Lower leg skin (tissue), 4 donors: Measurements from ENCODE around the gene ENOX1. TPM values are rescaled to one million over a fixed set of nuclear protein-coding genes. Genes with fewer than 3 reads are reported as not detected.
"Not testable (repeated sequence)": the region's sequence is repeated elsewhere in the genome, so short reads cannot be mapped to it uniquely, and the experiment has no call there.

Experiments used
- DNase-seq, 2 donors: peaks; one replicate each; pipeline ENCODE4 v3.0.0-alpha.2; 2019; ENCODE audit warnings: low spot score in 2 of 2
- H3K4me3 ChIP-seq: fragments of 200-600 bp; sonication (generic); 2 replicates; pipeline ENCODE4 v1.5.1; 2017; ENCODE audit warnings: mild to moderate bottlenecking, low read depth; ENCODE audit not compliant: poor library complexity, severe bottlenecking
- POLR2A ChIP-seq, 2 donors: fragments of 450-650 bp; IDR thresholded peaks; one replicate each; pipeline ENCODE4 v1.6.1; 2016 to 2017; ENCODE audit warnings: antibody characterized with exemption in 2 of 2, mild to moderate bottlenecking in 1 of 2, moderate library complexity in 1 of 2
- WGBS, 2 donors: methylation state at CpG; one replicate each; pipeline ENCODE4 v1.1.5; 2018; 5-methylcytosine and 5-hydroxymethylcytosine counted together
- intact Hi-C: fragments of 100-400 bp; cut with DNase I; formaldehyde crosslinking; loops from one replicate; pipeline ENCODE4 v1.15.0; 2023; ENCODE audit warnings: low total_unique reads
- total RNA-seq, 4 donors: library from RNA; depleted of rRNA; stranded (reverse); fragments of >200 nt; gene quantifications; one replicate each; pipeline ENCODE4 v1.1.0, GENCODE V29; 2016
- TF ChIP-seq, protein P1 (sequence below), 3 donors: fragments of 450-650 bp; IDR thresholded peaks; one replicate each; pipeline ENCODE4 v1.5.1; 2016; ENCODE audit warnings: antibody characterized with exemption in 3 of 3, mild to moderate bottlenecking in 3 of 3, moderate library complexity in 2 of 3

Gene ENOX1
- total RNA-seq, 4 donors from 2014 or later = 0.11 to 0.52 (median 0.30) TPM

DNA sequence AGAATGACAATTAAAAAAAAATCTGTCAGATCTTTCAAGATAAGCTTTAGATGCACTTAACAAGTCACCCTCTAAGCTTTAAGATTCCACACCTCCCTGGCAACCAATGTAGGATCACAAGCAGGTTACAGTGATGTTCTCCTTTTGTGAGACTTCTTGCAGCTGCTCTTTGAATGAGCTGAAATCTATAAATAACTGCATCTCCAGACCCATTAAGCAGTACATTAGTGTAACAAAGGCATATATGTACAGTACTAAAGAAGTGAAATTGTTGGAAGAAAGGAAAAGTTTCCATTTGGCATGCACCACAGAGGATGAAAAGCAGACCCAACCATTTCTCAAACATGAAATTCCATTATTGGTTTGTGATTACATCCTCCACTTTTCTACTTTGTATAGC lies 364.7 kb downstream of the ENOX1 start:
- H3K4me3 ChIP-seq = no peak overlapping the region
- DNase-seq = no peak
- TF ChIP-seq, protein P1, sequence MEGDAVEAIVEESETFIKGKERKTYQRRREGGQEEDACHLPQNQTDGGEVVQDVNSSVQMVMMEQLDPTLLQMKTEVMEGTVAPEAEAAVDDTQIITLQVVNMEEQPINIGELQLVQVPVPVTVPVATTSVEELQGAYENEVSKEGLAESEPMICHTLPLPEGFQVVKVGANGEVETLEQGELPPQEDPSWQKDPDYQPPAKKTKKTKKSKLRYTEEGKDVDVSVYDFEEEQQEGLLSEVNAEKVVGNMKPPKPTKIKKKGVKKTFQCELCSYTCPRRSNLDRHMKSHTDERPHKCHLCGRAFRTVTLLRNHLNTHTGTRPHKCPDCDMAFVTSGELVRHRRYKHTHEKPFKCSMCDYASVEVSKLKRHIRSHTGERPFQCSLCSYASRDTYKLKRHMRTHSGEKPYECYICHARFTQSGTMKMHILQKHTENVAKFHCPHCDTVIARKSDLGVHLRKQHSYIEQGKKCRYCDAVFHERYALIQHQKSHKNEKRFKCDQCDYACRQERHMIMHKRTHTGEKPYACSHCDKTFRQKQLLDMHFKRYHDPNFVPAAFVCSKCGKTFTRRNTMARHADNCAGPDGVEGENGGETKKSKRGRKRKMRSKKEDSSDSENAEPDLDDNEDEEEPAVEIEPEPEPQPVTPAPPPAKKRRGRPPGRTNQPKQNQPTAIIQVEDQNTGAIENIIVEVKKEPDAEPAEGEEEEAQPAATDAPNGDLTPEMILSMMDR (IDR thresholded peaks at IDR 0.05) = no peak
- no peak for TF ChIP-seq POLR2A (IDR thresholded peaks at IDR 0.05)
- intact Hi-C loops = no loop called here

DNA sequence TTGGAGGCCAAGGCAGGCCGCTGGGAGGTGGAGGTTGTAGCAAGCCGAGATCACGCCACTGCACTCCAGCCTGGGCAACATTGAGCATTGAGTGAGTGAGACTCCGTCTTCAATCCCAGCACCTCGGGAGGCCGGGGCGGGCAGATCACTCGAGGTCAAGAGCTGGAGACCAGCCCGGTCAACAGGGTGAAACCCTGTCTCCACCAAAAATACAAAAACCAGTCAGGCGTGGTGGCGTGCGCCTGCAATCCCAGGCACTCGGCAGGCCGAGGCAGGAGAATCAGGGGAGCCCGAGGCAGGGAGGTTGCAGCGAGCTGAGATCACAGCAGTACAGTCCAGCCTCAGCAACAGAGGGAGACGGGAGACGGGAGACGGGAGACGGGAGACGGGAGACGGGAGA lies 369.9 kb downstream of the ENOX1 start:
- 95 to 98% methylated on average over 20 to 21 of the region's 22 CpGs for WGBS, 2 donors
- DNase-seq, intact Hi-C loops, H3K4me3 ChIP-seq: not testable (repeated sequence)

DNA sequence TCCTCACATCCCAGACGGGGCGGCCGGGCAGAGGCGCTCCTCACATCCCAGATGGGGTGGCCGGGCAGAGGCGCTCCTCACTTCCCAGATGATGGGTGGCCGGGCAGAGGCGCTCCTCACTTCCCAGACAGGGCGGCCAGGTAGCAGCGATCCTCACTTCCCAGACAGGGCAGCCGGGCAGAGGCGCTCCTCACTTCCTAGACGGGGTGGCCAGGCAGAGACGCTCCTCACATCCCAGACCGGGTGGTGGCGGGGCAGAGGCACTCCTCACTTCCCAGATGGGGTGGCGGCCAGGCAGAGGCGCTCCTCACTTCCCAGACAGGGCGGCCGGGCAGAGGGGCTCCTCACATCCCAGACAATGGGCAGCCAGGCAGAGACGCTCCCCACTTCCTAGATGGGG lies 370.4 kb downstream of the ENOX1 start:
- DNase-seq, H3K4me3 ChIP-seq, intact Hi-C loops: not testable (repeated sequence)
- WGBS, 2 donors = 89 to 93% methylated on average over 11 to 21 of the region's 21 CpGs

DNA sequence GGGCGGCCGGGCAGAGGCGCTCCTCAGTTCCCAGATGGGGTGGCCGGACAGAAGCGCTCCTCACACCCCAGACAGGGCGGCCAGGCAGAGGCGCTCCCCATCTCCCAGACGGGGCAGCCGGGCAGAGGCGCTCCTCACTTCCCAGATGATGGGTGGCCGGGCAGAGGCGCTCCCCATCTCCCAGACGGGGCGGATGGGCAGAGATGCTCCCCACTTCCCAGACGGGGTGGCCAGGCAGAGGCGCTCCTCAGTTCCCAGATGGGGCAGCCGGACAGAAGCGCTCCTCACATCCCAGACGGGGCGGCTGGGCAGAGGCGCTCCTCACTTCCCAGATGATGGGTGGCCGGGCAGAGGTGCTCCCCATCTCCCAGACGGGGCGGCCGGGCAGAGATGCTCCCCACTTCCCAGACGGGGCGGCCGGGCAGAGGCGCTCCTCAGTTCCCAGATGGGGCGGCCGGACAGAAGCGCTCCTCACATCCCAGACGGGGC lies 370.8 kb downstream of the ENOX1 start:
- WGBS, 2 donors = 87 to 93% methylated on average over 25 to 32 of the region's 33 CpGs

DNA sequence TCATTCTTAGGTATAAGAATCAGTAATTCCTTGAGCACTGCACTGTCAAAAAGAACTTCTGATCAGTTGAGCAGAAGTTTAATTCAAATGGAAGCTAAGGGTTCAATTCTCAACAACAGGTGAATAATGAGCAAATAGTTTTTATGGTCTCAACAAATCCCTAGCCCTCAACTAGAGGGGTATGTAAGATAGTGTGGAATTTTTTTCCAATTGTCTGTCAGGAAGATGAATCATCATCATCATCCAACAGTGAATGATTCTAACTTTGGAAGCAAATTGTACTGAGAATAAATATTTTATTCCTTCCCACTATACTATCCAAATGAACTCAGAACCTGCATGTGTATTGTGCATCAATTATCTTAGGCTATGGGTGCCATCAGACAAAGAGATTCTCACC lies 372.7 kb downstream of the ENOX1 start:
- TF ChIP-seq, protein P1 (IDR thresholded peaks at IDR 0.05) = no peak
- no peak for TF ChIP-seq POLR2A (IDR thresholded peaks at IDR 0.05)
- no peak overlapping the region for H3K4me3 ChIP-seq
- no peak for DNase-seq
- intact Hi-C loops = no loop called here

More for the DNA sequence above, 370.8 kb downstream of the ENOX1 start:
- H3K4me3 ChIP-seq, intact Hi-C loops, DNase-seq: not testable (repeated sequence)

DNA sequence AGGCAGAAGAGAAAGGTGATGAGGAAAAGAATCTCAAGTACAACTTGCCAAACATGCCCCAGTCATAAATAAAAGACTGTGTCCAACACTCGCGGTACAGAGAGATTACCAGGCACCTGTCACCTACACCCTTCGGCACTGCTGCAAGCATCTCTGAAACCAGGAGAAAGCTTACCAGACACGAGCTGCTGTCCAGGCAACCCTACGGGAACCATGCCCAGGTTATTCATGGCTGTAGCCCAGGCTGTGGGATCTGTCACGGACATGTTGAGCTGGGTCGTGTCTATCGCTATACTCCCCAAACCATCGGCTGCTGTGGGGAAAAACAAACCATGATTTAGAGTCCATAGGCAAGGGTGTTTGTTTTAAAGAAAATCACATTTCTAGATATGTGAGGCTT lies 375.0 kb downstream of the ENOX1 start:
- TF ChIP-seq, protein P1 (IDR thresholded peaks at IDR 0.05) = no peak
- TF ChIP-seq POLR2A (IDR thresholded peaks at IDR 0.05) = no peak
- H3K4me3 ChIP-seq = no peak overlapping the region
- intact Hi-C loops = no loop called here
- WGBS, 2 donors = 67 to 69% methylated on average over 9 of the region's 9 CpGs
- DNase-seq = no peak

DNA sequence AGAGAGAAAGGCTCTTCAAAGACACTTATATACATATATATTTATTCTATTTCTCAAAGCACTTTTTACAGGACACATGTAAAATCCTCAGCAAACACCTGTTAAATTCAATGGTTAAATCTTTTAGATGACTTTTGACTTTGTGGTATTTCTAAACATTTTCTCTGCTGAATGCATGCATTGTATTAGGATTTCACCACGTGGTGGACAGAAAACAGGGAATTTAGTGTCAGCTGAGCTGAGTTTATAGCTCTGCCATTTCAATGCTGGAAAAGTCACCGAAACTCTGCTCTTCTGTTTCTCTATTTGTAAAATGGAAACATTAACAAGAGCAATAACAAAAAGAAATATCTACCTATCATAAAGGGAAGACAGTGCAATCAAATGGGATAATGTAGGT lies 375.6 kb downstream of the ENOX1 start:
- TF ChIP-seq, protein P1 (IDR thresholded peaks at IDR 0.05) = no peak
- TF ChIP-seq POLR2A (IDR thresholded peaks at IDR 0.05) = no peak
- 64 to 70% methylated on average over 2 of the region's 2 CpGs for WGBS, 2 donors
- no peak overlapping the region for H3K4me3 ChIP-seq
- intact Hi-C loops = no loop called here
- DNase-seq = no peak
